GM04504 (cell line): ENCODE results near the gene LAMA5.

Experiments used
- DNase-seq: peaks from one replicate; pipeline ENCODE4 v3.0.0-alpha.2; 2012; ENCODE audit warnings: low read depth

The LAMA5 gene

GRCh38 chr20:62326959-62327725 lies 40.0 kb downstream of the LAMA5 start:
- DNase-seq: no peak

- DNase-seq: no peak
These were observed 40.6 kb downstream of the LAMA5 start for GRCh38 chr20:62326559-62326958.

GRCh38 chr20:62325172-62325905 lies 41.8 kb downstream of the LAMA5 start:
- no peak for DNase-seq

- no peak for DNase-seq
These were observed 42.9 kb downstream of the LAMA5 start for GRCh38 chr20:62323980-62324906.

GRCh38 chr20:62323146-62323979 lies 43.7 kb downstream of the LAMA5 start:
- DNase-seq: no peak

- DNase-seq: no peak
These were observed 44.5 kb downstream of the LAMA5 start for GRCh38 chr20:62322492-62323041.

GRCh38 chr20:62321975-62322374 lies 45.1 kb downstream of the LAMA5 start:
- no peak for DNase-seq

- no peak for DNase-seq
These were observed 45.6 kb downstream of the LAMA5 start for GRCh38 chr20:62321521-62321948.

GRCh38 chr20:62320581-62321354 lies 46.3 kb downstream of the LAMA5 start:
- DNase-seq: no peak

GRCh38 chr20:62319346-62319909 lies 47.7 kb downstream of the LAMA5 start:
- DNase-seq: no peak

- no peak for DNase-seq
These were observed 48.4 kb downstream of the LAMA5 start for GRCh38 chr20:62318400-62319345.

- DNase-seq: no peak
These were observed 49.9 kb downstream of the LAMA5 start for GRCh38 chr20:62317167-62317655.

GRCh38 chr20:62316331-62317166 lies 50.6 kb downstream of the LAMA5 start:
- no peak for DNase-seq

- DNase-seq: no peak
These were observed 51.3 kb downstream of the LAMA5 start for GRCh38 chr20:62315773-62316172.

GRCh38 chr20:62314711-62315302 lies 52.3 kb downstream of the LAMA5 start:
- no peak for DNase-seq

- no peak for DNase-seq
These were observed 52.8 kb downstream of the LAMA5 start for GRCh38 chr20:62314339-62314638.
